Measurements from ENCODE around the gene HES5.

Gene HES5

DNA sequence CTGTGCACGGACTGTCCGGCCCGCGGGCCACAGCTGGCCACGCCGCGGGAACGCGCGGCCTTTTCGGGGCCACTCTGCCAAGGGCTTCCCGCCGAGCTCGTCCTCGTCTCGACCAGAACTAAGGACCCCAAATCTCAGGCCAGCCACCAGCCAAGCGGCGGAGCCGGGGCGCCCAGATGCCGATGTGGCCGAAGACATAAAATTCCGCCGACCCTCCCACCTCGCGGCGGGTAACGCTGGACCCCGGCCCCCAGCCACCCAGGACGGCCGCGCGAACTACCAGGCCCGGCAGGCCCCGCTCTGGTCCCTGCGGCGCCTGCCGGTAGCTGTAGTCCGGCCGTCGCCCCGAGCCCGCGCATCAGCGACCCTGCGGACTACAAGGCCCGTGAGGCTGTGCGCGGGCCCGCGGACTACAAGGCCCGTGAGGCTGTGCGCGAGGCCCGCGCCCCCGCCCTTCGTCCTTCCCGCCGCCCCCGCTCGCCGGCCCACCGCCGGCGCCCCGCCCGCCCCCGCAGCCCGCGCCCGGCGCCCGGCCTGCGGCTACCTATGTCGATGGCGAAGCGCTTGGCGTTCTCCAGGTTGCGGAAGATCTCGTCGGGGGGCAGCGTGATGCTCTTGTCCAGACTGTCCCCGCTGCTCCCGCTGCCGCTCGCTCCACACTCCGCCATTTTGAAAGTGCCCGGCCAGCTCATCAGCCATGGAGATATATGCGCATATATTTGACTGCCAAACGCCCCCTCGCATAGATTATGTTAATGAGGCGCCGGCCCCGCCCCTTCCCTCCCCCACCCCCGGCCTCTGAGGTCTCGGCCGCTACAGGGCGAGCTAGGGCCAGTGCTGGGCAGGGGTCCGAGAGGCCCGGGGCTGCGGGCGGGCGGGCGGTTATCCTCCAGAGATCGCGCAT is 3.9 kb downstream of the HES5 start, which contains the start of gene PANK4:
Gene PANK4, minus strand, starts transcription at position 677 of the 904 bp plus-strand sequence. Its CDS starts 9 bp downstream, at position 668.
- H3K4me3 ChIP-seq (ENCODE audit: low read depth, low read length) = peak within 1 kb of the TSS; percentile 90
- TF ChIP-seq, protein P1, sequence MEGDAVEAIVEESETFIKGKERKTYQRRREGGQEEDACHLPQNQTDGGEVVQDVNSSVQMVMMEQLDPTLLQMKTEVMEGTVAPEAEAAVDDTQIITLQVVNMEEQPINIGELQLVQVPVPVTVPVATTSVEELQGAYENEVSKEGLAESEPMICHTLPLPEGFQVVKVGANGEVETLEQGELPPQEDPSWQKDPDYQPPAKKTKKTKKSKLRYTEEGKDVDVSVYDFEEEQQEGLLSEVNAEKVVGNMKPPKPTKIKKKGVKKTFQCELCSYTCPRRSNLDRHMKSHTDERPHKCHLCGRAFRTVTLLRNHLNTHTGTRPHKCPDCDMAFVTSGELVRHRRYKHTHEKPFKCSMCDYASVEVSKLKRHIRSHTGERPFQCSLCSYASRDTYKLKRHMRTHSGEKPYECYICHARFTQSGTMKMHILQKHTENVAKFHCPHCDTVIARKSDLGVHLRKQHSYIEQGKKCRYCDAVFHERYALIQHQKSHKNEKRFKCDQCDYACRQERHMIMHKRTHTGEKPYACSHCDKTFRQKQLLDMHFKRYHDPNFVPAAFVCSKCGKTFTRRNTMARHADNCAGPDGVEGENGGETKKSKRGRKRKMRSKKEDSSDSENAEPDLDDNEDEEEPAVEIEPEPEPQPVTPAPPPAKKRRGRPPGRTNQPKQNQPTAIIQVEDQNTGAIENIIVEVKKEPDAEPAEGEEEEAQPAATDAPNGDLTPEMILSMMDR (IDR thresholded peaks at IDR 0.05; ENCODE audit: low read depth, low read length) = no peak

DNA sequence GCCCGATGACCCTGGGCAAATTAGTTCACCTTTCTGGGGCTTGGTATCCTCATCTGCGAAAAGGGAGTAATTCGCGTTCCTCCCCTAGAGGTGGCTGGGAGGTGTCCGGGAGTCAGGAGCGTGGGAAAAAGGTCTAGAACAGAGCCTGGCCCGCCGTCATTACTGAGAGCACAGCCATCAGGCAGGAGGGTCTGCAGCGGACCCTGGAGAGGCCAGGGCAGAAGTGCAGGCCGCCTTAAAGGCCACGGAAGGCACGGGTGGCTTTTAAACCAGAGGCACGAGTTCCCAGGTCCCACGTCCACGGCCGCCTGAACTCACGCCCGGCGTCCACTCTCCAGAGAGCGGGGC is 4.5 kb downstream of the HES5 start:
- TF ChIP-seq, protein P1 (IDR thresholded peaks at IDR 0.05; ENCODE audit: low read depth, low read length) = no peak
- H3K4me3 ChIP-seq (ENCODE audit: low read depth, low read length) = peak overlapping the region; percentile 90

DNA sequence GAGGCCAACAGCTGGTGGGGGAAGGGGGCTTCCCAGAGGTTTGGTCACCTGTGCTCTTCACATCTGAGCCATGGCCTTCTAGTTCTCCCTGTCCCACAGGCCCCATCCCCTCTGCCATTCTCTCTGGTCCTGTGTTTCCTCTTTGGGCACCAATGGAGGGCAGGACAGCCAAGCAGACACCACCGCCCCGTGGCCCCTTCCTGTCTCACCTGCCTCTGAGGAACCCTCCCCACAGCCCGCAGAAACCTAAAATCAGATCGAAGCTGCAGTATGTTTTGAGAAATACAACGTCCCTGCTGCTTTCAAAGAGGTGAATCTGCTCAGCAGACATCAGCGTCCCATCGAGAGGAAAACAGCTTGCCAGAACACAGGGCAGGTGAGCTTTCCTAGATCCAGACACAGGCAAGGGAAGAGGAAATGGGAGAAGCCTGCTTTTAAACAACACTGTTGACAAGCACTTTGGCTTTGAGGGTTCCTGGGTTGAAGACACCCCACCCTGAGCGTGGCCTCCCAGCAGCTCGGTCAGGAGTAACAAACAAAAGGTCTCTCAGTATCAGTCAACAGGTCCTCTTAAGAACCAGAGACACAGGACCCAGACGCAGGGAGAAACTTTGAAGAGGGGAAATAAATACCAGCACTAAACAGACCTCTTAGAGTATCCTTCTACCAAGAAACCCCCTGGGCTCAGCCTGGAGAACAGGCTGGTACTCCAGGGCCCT is 6.0 kb downstream of the HES5 start:
- TF ChIP-seq, protein P1 (IDR thresholded peaks at IDR 0.05; ENCODE audit: low read depth, low read length) = no peak
- peak overlapping the region; percentile 11; the same call in 1 of the 2 replicates for H3K4me3 ChIP-seq (ENCODE audit: low read depth, low read length)

- H3K4me3 ChIP-seq (ENCODE audit: low read depth, low read length) = 0 out of 2 replicates have a peak overlapping the region, but pooled peaks have one; percentile 11
- TF ChIP-seq, protein P1 (IDR thresholded peaks at IDR 0.05; ENCODE audit: low read depth, low read length) = no peak
These were observed 6.7 kb downstream of the HES5 start for GRCh38 chr1:2523191-2523890.

DNA sequence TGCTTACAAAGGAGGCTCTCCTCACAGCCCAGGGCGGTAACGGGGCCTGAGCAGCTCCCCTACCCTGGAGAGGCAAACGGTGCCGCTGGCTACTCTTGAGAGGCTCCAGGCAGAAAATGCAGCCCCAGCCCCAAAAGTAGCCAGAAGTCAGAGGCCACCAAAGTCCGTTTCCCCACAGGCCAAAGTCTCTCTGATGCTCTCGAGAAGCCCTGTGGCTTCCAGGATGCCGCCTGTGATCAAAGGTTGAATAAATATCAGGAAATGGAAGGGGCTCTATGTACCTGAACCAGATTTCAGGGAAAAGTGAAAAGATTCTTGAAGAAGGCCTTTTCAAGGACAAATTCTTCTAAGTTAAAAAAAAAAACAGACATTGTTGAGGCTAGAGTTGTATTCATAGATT is 7.8 kb downstream of the HES5 start:
- H3K4me3 ChIP-seq (ENCODE audit: low read depth, low read length) = no peak overlapping the region
- TF ChIP-seq, protein P1 (IDR thresholded peaks at IDR 0.05; ENCODE audit: low read depth, low read length) = no peak

- no peak overlapping the region for H3K4me3 ChIP-seq (ENCODE audit: low read depth, low read length)
- TF ChIP-seq, protein P1 (IDR thresholded peaks at IDR 0.05; ENCODE audit: low read depth, low read length) = no peak
These were observed 9.3 kb downstream of the HES5 start for GRCh38 chr1:2520806-2521205.

Measured in WI38 (cell line).